HuH-7 (cell line): ENCODE results near the gene OXLD1.
"Not testable (repeated sequence)": the region's sequence is repeated elsewhere in the genome, so short reads cannot be mapped to it uniquely, and the experiment has no call there.

Source experiments
- DNase-seq: peaks from one replicate; pipeline ENCODE4 v3.0.0; 2011; ENCODE audit warnings: low spot score

Gene OXLD1

DNA sequence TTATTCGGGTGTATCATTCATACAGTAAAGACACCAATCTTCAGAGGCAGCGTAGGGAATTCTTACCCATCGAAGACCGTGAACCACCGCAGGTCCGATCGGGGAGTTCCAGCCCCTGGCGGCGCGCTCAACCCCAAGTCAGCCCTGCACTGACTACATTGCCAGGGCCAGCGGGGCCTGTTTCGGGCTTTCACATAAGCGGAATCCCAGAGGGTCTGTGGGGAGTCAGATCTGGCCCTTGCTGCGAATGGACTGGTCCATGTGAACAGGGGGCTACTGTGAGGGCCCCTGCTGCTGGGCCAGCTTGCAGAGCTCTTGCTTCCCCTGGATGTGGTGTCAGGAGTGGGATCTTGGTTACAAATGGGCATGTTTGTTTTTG is 17.7 kb downstream of the OXLD1 start:
- DNase-seq, result no peak

DNA sequence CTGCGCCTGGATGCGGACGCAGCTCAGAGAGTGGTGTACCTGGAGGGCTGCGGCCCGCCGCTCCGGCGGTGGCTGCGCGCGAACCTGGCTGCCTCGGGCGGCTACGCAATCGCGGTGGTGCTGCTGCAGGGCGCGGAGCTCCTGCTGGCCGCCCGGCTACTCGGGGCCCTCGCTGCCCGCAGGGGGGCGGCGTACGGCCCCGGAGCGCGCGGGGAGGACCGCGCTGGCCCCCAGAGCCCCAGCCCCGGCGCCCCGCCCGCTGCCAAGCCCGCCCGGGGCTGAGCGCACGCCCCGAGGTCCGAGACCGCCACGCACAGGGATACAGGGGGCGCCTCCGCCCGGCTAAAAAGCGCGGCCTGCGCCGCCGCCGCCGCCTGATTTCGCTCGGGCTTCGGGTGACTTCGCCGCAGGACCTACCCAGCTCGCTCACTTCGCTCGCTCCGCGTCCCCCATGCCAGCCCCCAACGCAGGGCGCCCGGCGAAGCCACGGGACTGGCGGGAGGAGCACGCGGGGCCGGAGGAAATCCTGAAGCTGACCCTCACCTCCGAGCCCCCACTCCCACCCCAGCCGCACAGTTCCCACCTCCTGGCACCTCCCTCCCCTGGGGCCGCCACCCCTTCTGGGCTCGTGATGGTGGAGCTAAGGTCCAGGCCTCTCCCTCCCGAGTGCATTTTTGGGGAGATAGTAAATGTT is 18.2 kb downstream of the OXLD1 start:
- DNase-seq, result no peak

DNA sequence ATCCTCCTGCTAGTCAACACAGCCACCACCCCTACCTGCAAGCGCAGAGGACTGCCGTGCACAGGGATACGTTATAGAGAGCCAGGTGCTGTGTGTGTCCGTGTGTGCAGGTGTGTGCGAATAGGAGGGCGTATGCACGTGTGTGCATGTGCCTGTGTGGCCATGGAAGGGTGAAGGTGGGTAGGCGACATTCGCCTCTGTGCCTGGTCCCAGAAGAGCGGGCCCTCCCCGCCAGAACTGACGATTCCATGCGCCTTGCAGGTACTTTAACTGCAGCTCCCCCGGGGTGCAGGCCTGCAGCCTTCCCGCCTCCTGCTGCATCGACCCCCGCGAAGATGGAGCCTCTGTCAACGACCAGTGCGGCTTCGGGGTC is 18.8 kb downstream of the OXLD1 start:
- no peak for DNase-seq

- no peak for DNase-seq
Observed at GRCh38 chr17:81646869-81647600, 19.4 kb downstream of the OXLD1 start.

- DNase-seq, result no peak
Observed at GRCh38 chr17:81644976-81645952, 21.1 kb downstream of the OXLD1 start.

DNA sequence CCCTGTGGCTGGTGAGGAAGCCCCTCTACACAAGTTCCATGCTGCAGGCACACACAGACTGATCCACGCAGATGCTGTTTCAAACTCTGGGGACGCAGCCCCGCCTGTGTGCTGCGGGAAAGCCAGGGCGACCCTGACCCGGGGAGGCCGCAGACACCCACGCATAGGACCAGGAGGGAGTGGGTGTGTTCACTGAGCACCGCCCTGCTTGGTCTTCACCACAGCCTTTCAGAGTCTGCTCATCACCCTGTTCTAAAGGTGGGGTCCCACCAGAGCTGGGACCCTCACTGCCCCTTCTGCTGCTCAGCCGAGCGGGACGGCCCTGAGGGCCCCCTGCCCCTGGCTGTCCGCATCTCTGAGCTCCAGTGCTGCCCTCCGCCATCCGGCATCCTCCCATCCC is 21.9 kb downstream of the OXLD1 start:
- no peak for DNase-seq

GRCh38 chr17:81641825-81642489 is 24.4 kb downstream of the OXLD1 start:
- no peak for DNase-seq

DNA sequence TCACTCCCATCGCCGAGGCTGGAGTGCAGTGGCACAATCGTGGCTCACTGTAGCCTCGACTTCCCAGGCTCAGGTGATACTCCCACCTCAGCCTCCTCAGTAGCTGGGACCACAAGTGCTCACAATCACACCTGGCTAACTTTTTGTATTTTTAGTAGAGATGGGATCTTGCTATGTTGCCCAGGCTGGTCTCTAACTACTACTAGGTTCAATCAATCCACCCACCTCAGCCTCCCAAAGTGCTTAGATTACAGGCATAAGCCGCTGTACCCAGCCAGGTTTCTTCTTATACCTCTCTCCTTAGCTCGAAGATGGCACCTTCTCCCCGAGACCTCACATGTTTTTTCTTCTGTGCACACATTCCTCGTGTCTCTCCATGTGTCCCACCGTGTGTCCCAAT is 26.4 kb downstream of the OXLD1 start:
- no peak for DNase-seq

DNA sequence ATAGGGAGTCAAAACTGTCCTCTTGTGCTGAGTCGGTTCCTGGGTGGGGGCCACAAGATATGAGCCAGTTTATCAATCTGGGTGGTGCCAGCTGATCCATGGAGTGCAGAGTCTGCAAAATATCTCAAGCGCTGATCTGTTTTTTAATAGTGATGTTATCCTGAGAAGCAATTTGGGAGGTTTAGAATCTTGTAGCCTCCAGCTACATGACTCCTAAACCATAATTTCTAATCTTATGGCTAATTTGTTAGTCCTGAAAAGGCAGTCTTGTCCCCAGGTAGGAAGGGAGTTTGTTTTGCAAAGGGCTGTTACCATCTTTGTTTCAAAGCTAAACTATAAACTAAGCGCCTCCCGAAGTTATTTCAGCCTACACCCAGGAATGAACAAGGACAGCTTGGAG is 27.7 kb downstream of the OXLD1 start:
- DNase-seq, result no peak

DNA sequence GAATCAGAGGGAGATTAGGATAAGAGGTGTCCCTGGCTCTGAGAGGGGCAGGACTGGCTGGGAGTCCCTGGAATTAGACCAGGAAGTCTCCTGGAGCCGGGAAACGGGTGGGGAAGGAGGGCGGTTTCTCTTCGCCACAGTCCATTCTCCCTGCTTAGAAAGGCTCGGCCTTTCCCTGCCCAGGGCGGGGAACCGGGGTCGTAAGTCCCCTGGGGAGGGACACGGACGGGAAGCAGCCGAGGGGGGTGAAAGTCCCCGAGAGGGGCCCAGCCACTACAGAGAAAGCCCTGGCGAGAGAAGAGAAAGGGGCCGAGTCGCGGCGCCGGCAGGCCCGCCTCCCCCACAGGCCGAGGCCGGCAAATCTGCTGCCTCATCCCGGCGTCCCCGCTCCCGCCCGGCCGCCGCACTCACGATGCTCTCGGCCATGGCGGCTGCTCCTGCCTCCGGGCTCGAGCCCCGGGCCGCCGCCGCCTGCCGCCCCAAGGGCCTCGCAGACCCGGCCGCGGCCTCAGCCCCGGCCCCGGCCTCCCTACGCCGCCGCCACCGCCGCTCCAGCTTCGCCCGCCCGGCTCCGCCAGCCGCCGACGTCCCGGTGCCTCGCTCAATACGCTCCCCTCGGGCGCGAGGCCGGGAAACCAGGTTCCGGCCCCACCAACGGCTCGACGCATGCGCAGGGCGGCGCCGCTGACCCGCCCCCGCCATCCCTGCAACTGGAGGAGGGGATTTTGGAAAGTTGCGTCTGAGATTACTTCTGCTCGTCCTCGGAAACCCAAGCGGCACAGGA is 29.7 kb downstream of the OXLD1 start, which contains the start of the genes NPLOC4 and TSPAN10:
TSS of gene NPLOC4 (minus strand) at position 608 of the 784 bp plus-strand sequence. CDS start at position 426, 182 bp downstream.
TSS of gene TSPAN10 (plus strand) at position 692 of the 784 bp plus-strand sequence. CDS start 5,217 bp downstream, outside the sequence.
- peak; percentile 99 for DNase-seq

GRCh38 chr17:81635973-81636504 is 30.4 kb downstream of the OXLD1 start:
- no peak for DNase-seq

- DNase-seq, result no peak
Observed at GRCh38 chr17:81635431-81635830, 31.0 kb downstream of the OXLD1 start.

DNA sequence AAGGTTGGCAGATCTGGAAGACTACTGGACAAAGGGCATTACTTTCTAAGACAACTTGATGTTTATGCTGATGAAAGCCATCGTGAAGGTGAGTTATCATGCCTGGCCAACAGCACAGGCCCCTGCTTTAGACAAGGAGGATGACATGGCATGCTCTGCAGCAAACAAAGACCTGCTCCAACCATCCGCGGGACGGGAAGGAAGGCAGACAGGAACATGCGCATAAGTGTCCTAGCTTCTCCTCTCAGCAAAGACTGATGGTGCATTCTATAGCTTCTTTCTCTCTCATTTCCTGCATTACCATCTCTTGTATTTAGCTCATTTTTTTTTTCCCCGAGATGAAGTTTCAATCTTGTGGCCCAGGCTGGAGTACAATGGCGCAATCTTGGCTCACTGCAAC is 34.9 kb downstream of the OXLD1 start:
- DNase-seq, result no peak

- DNase-seq, result no peak
Observed at GRCh38 chr17:81630274-81630673, 36.1 kb downstream of the OXLD1 start.

DNA sequence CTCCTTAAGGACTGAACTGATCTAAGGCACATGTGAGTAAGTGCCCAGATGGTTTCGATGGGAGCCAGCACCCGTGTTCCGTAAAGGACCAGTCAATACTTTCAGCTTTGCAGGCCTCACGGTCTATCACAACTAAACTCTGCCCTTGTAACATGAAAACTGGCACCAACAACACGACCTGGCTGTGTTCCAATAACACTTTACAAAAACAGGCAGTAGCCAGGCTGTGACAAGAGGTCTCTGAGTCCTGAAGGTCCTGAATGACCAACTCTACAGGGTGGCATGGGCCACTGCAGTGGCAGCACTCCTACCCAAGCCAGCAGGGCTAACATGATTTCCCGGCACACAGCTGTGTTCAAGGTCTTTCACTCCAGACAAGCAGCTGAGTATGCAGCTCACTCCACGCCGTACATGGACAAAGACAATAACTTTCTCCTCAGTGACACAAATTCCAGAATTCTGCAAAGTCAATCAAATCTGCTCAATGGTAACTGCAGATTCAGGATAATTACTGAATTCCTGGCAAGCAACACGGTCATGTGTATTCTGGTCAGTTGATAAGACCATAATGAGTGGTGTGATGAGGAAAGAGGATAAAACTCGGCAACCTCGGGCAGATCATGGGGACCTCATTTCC is 44.8 kb downstream of the OXLD1 start:
- DNase-seq, result no peak

GRCh38 chr17:81618307-81618706 is 48.1 kb downstream of the OXLD1 start:
- not testable (repeated sequence) for DNase-seq

DNA sequence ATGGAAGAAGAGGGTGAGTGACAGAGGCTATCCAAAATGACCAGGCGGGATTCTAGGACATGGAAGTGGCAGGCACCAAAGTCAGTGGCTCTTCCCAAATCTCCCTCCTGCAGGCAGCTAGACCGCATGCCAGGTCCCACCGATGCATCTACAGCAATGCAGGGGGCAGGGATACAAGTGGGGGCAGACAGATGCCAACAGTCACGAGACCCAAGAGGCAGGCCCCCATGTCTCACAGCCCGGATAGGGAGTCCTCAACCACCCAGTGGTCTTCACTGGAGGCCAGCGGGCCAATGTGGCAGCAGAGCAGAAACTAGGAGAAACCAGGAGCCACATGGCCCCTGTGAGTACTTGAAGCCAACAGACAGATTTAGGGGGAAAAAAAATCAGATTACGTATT is 49.5 kb downstream of the OXLD1 start:
- DNase-seq, result no peak

- no peak for DNase-seq
Observed at GRCh38 chr17:81615401-81615930, 50.9 kb downstream of the OXLD1 start.
